SK-N-MC (cell line): ENCODE results near the gene VEGFB.
"Not testable (repeated sequence)": the region's sequence is repeated elsewhere in the genome, so short reads cannot be mapped to it uniquely, and the experiment has no call there.

Source experiments
- DNase-seq: peaks from one replicate; pipeline ENCODE4 v3.0.0-alpha.2; 2011; ENCODE audit warnings: low read depth, low spot score
- H3K27ac ChIP-seq: fragments of 200-600 bp; sonication (generic); 2 replicates; pipeline ENCODE4 v1.5.1; 2016; ENCODE audit warnings: mixed run types
- H3K36me3 ChIP-seq: fragments of 200-600 bp; sonication (generic); 2 replicates; pipeline ENCODE4 v1.6.1; 2017; ENCODE audit warnings: antibody characterized with exemption, low read length, mixed read lengths; ENCODE audit not compliant: insufficient read depth
- H3K4me3 ChIP-seq: fragments of 200-600 bp; sonication (generic); 2 replicates; pipeline ENCODE4 v1.5.1; 2016
- H3K9ac ChIP-seq: fragments of 200-600 bp; sonication (generic); 2 replicates; pipeline ENCODE4 v1.8.0; 2017; ENCODE audit warnings: mixed run types, mixed read lengths; ENCODE audit not compliant: insufficient read length
- H3K9me3 ChIP-seq: fragments of 200-600 bp; sonication (generic); 2 replicates; pipeline ENCODE4 v1.6.1; 2017; ENCODE audit warnings: low read depth, mild to moderate bottlenecking, antibody characterized with exemption, low read length, moderate library complexity, mixed read lengths
- EZH2 ChIP-seq: fragments of 200-600 bp; sonication (generic); IDR thresholded peaks from one replicate; pipeline ENCODE4 v1.6.1; 2017; ENCODE audit warnings: antibody characterized with exemption
- FOXP2 ChIP-seq: optimal IDR thresholded peaks from 2 replicates; pipeline ENCODE3; 2011; ENCODE audit warnings: mild to moderate bottlenecking, moderate library complexity; ENCODE audit not compliant: insufficient read depth; ENCODE audit errors: extremely low read length, control extremely low read depth
- POLR2AphosphoS5 ChIP-seq: IDR thresholded peaks from 2 replicates; pipeline ENCODE4 v1.6.1; 2012; ENCODE audit warnings: mild to moderate bottlenecking, low read depth, low read length, borderline replicate concordance

VEGFB gene

DNA sequence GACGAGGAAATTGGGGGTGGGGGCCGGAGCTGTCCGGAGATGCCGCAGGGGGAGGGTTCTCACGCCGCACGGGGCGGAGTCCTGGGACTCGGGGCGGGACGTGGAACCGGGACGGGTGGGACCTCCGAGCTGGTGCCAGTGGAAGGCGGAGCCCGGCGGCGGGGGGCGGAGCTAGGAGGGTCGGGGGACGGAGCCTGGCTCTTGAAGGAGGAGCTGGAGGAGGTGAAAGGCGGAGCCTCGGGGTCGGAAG lies 6.8 kb downstream of the VEGFB start:
- Histone ChIP-seq H3K4me3 (peak overlapping the region; percentile 99), H3K27ac (peak overlapping the region; percentile 93), H3K9me3 (no peaks in the 10 kb centered on the region), H3K36me3 (peaks cover 9% of the 10 kb centered on the region; the same call in 1 of the 2 replicates), H3K9ac (peak overlapping the region; percentile 87)
- TF ChIP-seq FOXP2, result no peak
- no peak for TF ChIP-seq EZH2
- TF ChIP-seq POLR2AphosphoS5, result no peak
- DNase-seq, result no peak

- H3K36me3 ChIP-seq, result peaks cover 9% of the 10 kb centered on the region; the same call in 1 of the 2 replicates
Observed at GRCh38 chr11:64241491-64242374, 7.3 kb downstream of the VEGFB start.

GRCh38 chr11:64243236-64243854 lies 9.0 kb downstream of the VEGFB start:
- TF ChIP-seq EZH2 (no peak), POLR2AphosphoS5 (peak; percentile 14), FOXP2 (no peak)
- no peak overlapping the region for H3K4me3 ChIP-seq
- H3K9me3 ChIP-seq, result no peaks in the 10 kb centered on the region
- H3K9ac ChIP-seq, result no peak overlapping the region
- peak overlapping the region; percentile 42; the same call in 1 of the 2 replicates for H3K27ac ChIP-seq
- DNase-seq, result no peak
- peaks cover 4% of the 10 kb centered on the region; the same call in 1 of the 2 replicates for H3K36me3 ChIP-seq

More at GRCh38 chr11:64241491-64242374, 7.3 kb downstream of the VEGFB start:
- peak; percentile 91 for DNase-seq
- peak overlapping the region; percentile 99 for H3K4me3 ChIP-seq
- H3K27ac ChIP-seq, result no peak overlapping the region; the same call in 1 of the 2 replicates
- H3K9me3 ChIP-seq, result no peaks in the 10 kb centered on the region
- H3K9ac ChIP-seq, result peak overlapping the region; percentile 80
- TF ChIP-seq POLR2AphosphoS5, result peak; percentile 61; the same call in 1 of the 2 replicates
- no peak for TF ChIP-seq EZH2
- TF ChIP-seq FOXP2, result no peak

DNA sequence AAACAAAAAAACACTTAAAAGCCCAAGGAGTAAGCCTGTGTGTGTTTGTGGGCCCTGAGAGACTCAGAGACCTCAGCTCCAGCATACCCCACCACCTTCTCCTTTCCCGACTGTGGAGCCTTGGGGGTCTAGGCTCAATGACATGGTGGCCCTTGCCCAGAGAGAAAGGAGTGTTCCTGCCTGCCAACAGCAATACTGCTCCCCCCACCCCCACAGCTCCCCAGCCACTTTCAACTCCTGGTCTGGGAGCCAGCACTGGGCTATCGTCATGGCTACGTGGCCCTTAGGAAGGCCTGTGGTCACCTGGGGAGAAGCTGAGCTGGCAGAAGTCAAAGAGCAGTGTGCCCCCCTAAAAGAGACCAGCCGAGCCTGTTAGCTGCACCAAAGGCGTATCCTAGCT lies 9.7 kb downstream of the VEGFB start:
- no peak for DNase-seq
- Histone ChIP-seq H3K27ac (peak overlapping the region; percentile 25; the same call in 1 of the 2 replicates), H3K36me3 (peaks cover 4% of the 10 kb centered on the region; the same call in 1 of the 2 replicates), H3K4me3 (no peak overlapping the region), H3K9ac (no peak overlapping the region), H3K9me3 (no peaks in the 10 kb centered on the region)
- TF ChIP-seq POLR2AphosphoS5 (no peak; the same call in 1 of the 2 replicates), EZH2 (no peak), FOXP2 (no peak)

GRCh38 chr11:64244966-64245365 lies 10.6 kb downstream of the VEGFB start:
- Histone ChIP-seq H3K4me3 (peak overlapping the region; percentile 99), H3K9me3 (no peaks in the 10 kb centered on the region), H3K27ac (peak overlapping the region; percentile 25; the same call in 1 of the 2 replicates), H3K9ac (peak overlapping the region; percentile 92), H3K36me3 (peaks cover 4% of the 10 kb centered on the region; the same call in 1 of the 2 replicates)
- no peak for TF ChIP-seq EZH2
- TF ChIP-seq POLR2AphosphoS5, result peak; percentile 39; the same call in 1 of the 2 replicates
- no peak for DNase-seq

DNA sequence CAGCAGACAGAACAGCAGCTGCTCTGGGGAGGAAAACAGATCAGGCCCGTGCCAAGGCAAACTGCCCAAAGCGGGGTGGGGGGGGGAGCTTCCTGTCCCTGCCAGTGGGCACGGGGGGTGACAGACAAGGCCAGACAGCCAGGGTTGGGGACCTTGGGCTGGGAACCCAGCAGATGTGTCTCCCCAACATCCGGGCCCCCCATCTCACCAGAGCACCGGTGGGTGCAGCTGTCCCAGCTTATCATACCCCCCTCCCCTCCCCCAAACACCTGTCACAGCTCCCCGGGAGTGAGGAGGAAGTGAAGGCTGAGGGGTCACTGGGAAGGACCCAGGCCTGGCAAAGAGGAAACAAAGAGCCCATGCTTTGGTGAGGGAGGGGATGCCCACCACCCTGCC lies 11.0 kb downstream of the VEGFB start:
- DNase-seq, result no peak
- Histone ChIP-seq H3K9me3 (no peaks in the 10 kb centered on the region), H3K36me3 (peaks cover 4% of the 10 kb centered on the region; the same call in 1 of the 2 replicates), H3K9ac (peak overlapping the region; percentile 92), H3K4me3 (peak overlapping the region; percentile 99), H3K27ac (peak overlapping the region; percentile 25; the same call in 1 of the 2 replicates)
- TF ChIP-seq FOXP2 (no peak), POLR2AphosphoS5 (no peak), EZH2 (no peak)

DNA sequence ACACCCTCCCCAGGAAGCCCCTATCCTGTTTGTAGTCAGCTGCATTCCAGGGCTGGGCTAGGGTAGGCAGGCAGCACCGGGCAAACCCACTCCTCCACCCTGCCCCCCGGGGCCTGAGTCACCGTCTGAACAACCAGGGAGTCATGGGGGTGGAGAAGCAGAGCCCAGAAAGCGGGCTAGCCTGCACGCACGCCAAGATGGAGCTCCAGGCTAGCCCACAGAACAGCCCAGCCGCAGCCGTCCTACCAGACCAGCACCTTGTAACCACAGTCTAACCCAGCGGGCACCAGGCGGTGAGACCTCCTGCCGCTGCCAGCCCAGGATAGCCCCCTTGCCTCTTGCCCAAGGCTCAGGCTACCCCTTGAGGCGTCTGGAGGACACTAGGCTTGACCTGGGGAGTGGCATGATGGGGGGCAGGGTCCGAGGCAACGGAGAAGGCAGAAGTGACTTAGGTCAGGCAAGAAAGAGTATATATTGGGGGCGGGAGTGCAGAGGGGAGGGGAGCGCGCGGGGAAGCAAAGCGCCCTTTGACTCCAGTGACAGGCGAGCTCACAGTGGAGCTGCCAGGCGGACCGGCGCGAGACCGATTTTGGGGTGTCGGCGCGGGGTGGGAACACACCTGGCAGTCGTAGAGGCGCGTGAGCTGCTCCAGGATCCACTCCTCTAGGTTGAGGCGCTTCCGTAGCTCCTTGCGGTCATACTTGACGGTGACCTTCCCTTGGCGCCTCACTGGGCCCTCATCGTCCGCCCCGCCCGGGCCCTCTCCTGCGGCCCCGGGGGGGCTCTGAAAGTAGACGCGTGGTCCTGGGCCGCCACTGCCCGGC lies 11.6 kb downstream of the VEGFB start:
- DNase-seq, result no peak
- H3K36me3 ChIP-seq, result peaks cover 4% of the 10 kb centered on the region; the same call in 1 of the 2 replicates
- 0 out of 2 replicates have a peak overlapping the region, but pooled peaks have one; percentile 50 for H3K27ac ChIP-seq
- peak overlapping the region; percentile 99 for H3K4me3 ChIP-seq
- no peak for TF ChIP-seq EZH2
- TF ChIP-seq FOXP2, result no peak
- TF ChIP-seq POLR2AphosphoS5, result no peak
- peak overlapping the region; percentile 92 for H3K9ac ChIP-seq
- no peaks in the 10 kb centered on the region for H3K9me3 ChIP-seq

GRCh38 chr11:64246621-64246870 lies 12.2 kb downstream of the VEGFB start:
- DNase-seq, H3K9ac ChIP-seq, H3K27ac ChIP-seq, H3K9me3 ChIP-seq, H3K36me3 ChIP-seq: not testable (repeated sequence)
- H3K4me3 ChIP-seq, result peak overlapping the region; percentile 99
